Activated T-cell treated with anti-CD3 and anti-CD28 coated beads, Interleukin-2, amount 50 U/mL, for 24 hours (primary cell): ENCODE measurements around the gene BNC1.

Experiments used
- DNase-seq: peaks from one replicate; pipeline ENCODE4 v3.0.0-alpha.2; 2020
- H3K27ac Mint-ChIP-seq: 2 replicates; pipeline ENCODE4 v1.8.0; 2020; ENCODE audit warnings: mild to moderate bottlenecking, mixed read lengths
- H3K27me3 Mint-ChIP-seq: 2 replicates; pipeline ENCODE4 v1.8.0; 2020; ENCODE audit warnings: mixed read lengths
- H3K36me3 Mint-ChIP-seq: 2 replicates; pipeline ENCODE4 v1.8.0; 2020; ENCODE audit warnings: low read depth, mixed read lengths
- H3K4me1 Mint-ChIP-seq: 2 replicates; pipeline ENCODE4 v1.8.0; 2020; ENCODE audit warnings: low read depth, mixed read lengths
- H3K4me3 Mint-ChIP-seq: 2 replicates; pipeline ENCODE4 v1.8.0; 2020; ENCODE audit warnings: mild to moderate bottlenecking, moderate library complexity, mixed read lengths
- H3K9me3 Mint-ChIP-seq: 2 replicates; pipeline ENCODE4 v1.8.0; 2020; ENCODE audit warnings: mixed read lengths

Gene BNC1

GRCh38 chr15:83308671-83309070 is 24.2 kb upstream of the BNC1 start:
- peaks cover 20% of the 10 kb centered on the region for H3K27me3 Mint-ChIP-seq
- H3K36me3 Mint-ChIP-seq, result no peaks in the 10 kb centered on the region
- no peaks in the 10 kb centered on the region for H3K9me3 Mint-ChIP-seq
- no peak overlapping the region for H3K4me3 Mint-ChIP-seq
- H3K27ac Mint-ChIP-seq, result no peak overlapping the region
- H3K4me1 Mint-ChIP-seq, result no peaks in the 10 kb centered on the region
- DNase-seq, result no peak

- Mint-ChIP-seq H3K27me3 (peaks cover 31% of the 10 kb centered on the region), H3K27ac (no peak overlapping the region), H3K4me1 (no peaks in the 10 kb centered on the region), H3K4me3 (no peak overlapping the region), H3K36me3 (no peaks in the 10 kb centered on the region), H3K9me3 (no peaks in the 10 kb centered on the region)
- no peak for DNase-seq
Observed at GRCh38 chr15:83306561-83306960, 22.1 kb upstream of the BNC1 start.

GRCh38 chr15:83305704-83306291 is 21.3 kb upstream of the BNC1 start:
- no peak for DNase-seq
- Mint-ChIP-seq H3K27me3 (peaks cover 37% of the 10 kb centered on the region), H3K9me3 (no peaks in the 10 kb centered on the region), H3K36me3 (no peaks in the 10 kb centered on the region), H3K27ac (no peak overlapping the region), H3K4me1 (no peaks in the 10 kb centered on the region), H3K4me3 (no peak overlapping the region)

GRCh38 chr15:83304861-83305703 is 20.6 kb upstream of the BNC1 start:
- Mint-ChIP-seq H3K27me3 (peaks cover 38% of the 10 kb centered on the region), H3K36me3 (no peaks in the 10 kb centered on the region), H3K4me3 (no peak overlapping the region), H3K4me1 (no peaks in the 10 kb centered on the region), H3K9me3 (no peaks in the 10 kb centered on the region), H3K27ac (no peak overlapping the region)
- DNase-seq, result no peak

GRCh38 chr15:83303535-83303934 is 19.1 kb upstream of the BNC1 start:
- Mint-ChIP-seq H3K9me3 (no peaks in the 10 kb centered on the region), H3K4me1 (no peaks in the 10 kb centered on the region), H3K4me3 (no peak overlapping the region), H3K27me3 (peaks cover 47% of the 10 kb centered on the region), H3K36me3 (no peaks in the 10 kb centered on the region), H3K27ac (no peak overlapping the region)
- no peak for DNase-seq

GRCh38 chr15:83300826-83301225 is 16.4 kb upstream of the BNC1 start:
- H3K36me3 Mint-ChIP-seq, result no peaks in the 10 kb centered on the region

GRCh38 chr15:83299462-83299861 is 15.0 kb upstream of the BNC1 start:
- Mint-ChIP-seq H3K9me3 (no peaks in the 10 kb centered on the region), H3K4me3 (no peak overlapping the region), H3K27ac (no peak overlapping the region), H3K27me3 (peaks cover 56% of the 10 kb centered on the region), H3K36me3 (no peaks in the 10 kb centered on the region), H3K4me1 (no peaks in the 10 kb centered on the region)
- DNase-seq, result no peak

More at GRCh38 chr15:83300826-83301225, 16.4 kb upstream of the BNC1 start:
- Mint-ChIP-seq H3K27ac (no peak overlapping the region), H3K9me3 (no peaks in the 10 kb centered on the region), H3K4me3 (no peak overlapping the region), H3K4me1 (no peaks in the 10 kb centered on the region), H3K27me3 (peaks cover 60% of the 10 kb centered on the region)
- DNase-seq, result no peak

GRCh38 chr15:83295417-83295816 is 11.0 kb upstream of the BNC1 start:
- Mint-ChIP-seq H3K36me3 (no peaks in the 10 kb centered on the region), H3K4me1 (no peaks in the 10 kb centered on the region), H3K27me3 (peaks cover 36% of the 10 kb centered on the region), H3K9me3 (no peaks in the 10 kb centered on the region), H3K4me3 (no peak overlapping the region), H3K27ac (no peak overlapping the region)
- no peak for DNase-seq

- Mint-ChIP-seq H3K27ac (no peak overlapping the region), H3K27me3 (peaks cover 42% of the 10 kb centered on the region), H3K4me1 (no peaks in the 10 kb centered on the region), H3K9me3 (no peaks in the 10 kb centered on the region), H3K36me3 (no peaks in the 10 kb centered on the region), H3K4me3 (no peak overlapping the region)
- no peak for DNase-seq
Observed at GRCh38 chr15:83293201-83293600, 8.7 kb upstream of the BNC1 start.

- H3K4me1 Mint-ChIP-seq, result no peaks in the 10 kb centered on the region
- peaks cover 47% of the 10 kb centered on the region for H3K27me3 Mint-ChIP-seq
- no peaks in the 10 kb centered on the region for H3K36me3 Mint-ChIP-seq
- H3K27ac Mint-ChIP-seq, result no peak overlapping the region
- DNase-seq, result no peak
- no peak overlapping the region for H3K4me3 Mint-ChIP-seq
- no peaks in the 10 kb centered on the region for H3K9me3 Mint-ChIP-seq
Observed at GRCh38 chr15:83292317-83292716, 7.9 kb upstream of the BNC1 start.

- Mint-ChIP-seq H3K4me1 (no peaks in the 10 kb centered on the region), H3K4me3 (no peak overlapping the region), H3K9me3 (no peaks in the 10 kb centered on the region), H3K27ac (no peak overlapping the region), H3K27me3 (peaks cover 52% of the 10 kb centered on the region), H3K36me3 (no peaks in the 10 kb centered on the region)
- DNase-seq, result no peak
Observed at GRCh38 chr15:83290236-83290635, 5.8 kb upstream of the BNC1 start.

GRCh38 chr15:83289160-83289559 is 4.7 kb upstream of the BNC1 start:
- no peaks in the 10 kb centered on the region for H3K36me3 Mint-ChIP-seq
- peaks cover 51% of the 10 kb centered on the region for H3K27me3 Mint-ChIP-seq
- no peak for DNase-seq
- no peak overlapping the region for H3K4me3 Mint-ChIP-seq
- H3K4me1 Mint-ChIP-seq, result no peaks in the 10 kb centered on the region
- no peaks in the 10 kb centered on the region for H3K9me3 Mint-ChIP-seq
- no peak overlapping the region for H3K27ac Mint-ChIP-seq

GRCh38 chr15:83288381-83288801 is 3.9 kb upstream of the BNC1 start:
- Mint-ChIP-seq H3K27me3 (peaks cover 56% of the 10 kb centered on the region), H3K9me3 (no peaks in the 10 kb centered on the region), H3K4me3 (no peak overlapping the region), H3K27ac (no peak overlapping the region), H3K36me3 (no peaks in the 10 kb centered on the region), H3K4me1 (peaks cover 3% of the 10 kb centered on the region)
- no peak for DNase-seq

- DNase-seq, result no peak
- H3K27ac Mint-ChIP-seq, result no peak overlapping the region
- peaks cover 7% of the 10 kb centered on the region for H3K4me1 Mint-ChIP-seq
- H3K27me3 Mint-ChIP-seq, result peaks cover 61% of the 10 kb centered on the region
- H3K36me3 Mint-ChIP-seq, result no peaks in the 10 kb centered on the region
- no peaks in the 10 kb centered on the region for H3K9me3 Mint-ChIP-seq
- H3K4me3 Mint-ChIP-seq, result no peak overlapping the region
Observed at GRCh38 chr15:83287541-83288027, 3.1 kb upstream of the BNC1 start.

GRCh38 chr15:83285979-83286553 is 1.6 kb upstream of the BNC1 start:
- peaks cover 76% of the 10 kb centered on the region for H3K27me3 Mint-ChIP-seq
- H3K27ac Mint-ChIP-seq, result no peak overlapping the region
- H3K36me3 Mint-ChIP-seq, result no peaks in the 10 kb centered on the region
- H3K9me3 Mint-ChIP-seq, result no peaks in the 10 kb centered on the region
- no peak for DNase-seq
- H3K4me3 Mint-ChIP-seq, result no peak overlapping the region
- H3K4me1 Mint-ChIP-seq, result peaks cover 7% of the 10 kb centered on the region
